GM20000 (cell line): ENCODE data around the gene PYGO2.

Source experiments
- DNase-seq: peaks from one replicate; pipeline ENCODE4 v3.0.0; 2012; ENCODE audit warnings: low spot score
- TF ChIP-seq, protein P1 (sequence below): IDR thresholded peaks from 2 replicates; pipeline ENCODE4 v1.5.1; 2012; ENCODE audit warnings: mild to moderate bottlenecking, control low read depth; ENCODE audit errors: extremely low read depth, missing control alignments

Gene PYGO2

GRCh38 chr1:154969246-154969645 lies 7.7 kb upstream of the PYGO2 start:
- TF ChIP-seq, protein P1, sequence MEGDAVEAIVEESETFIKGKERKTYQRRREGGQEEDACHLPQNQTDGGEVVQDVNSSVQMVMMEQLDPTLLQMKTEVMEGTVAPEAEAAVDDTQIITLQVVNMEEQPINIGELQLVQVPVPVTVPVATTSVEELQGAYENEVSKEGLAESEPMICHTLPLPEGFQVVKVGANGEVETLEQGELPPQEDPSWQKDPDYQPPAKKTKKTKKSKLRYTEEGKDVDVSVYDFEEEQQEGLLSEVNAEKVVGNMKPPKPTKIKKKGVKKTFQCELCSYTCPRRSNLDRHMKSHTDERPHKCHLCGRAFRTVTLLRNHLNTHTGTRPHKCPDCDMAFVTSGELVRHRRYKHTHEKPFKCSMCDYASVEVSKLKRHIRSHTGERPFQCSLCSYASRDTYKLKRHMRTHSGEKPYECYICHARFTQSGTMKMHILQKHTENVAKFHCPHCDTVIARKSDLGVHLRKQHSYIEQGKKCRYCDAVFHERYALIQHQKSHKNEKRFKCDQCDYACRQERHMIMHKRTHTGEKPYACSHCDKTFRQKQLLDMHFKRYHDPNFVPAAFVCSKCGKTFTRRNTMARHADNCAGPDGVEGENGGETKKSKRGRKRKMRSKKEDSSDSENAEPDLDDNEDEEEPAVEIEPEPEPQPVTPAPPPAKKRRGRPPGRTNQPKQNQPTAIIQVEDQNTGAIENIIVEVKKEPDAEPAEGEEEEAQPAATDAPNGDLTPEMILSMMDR: no peak
- no peak for DNase-seq

- TF ChIP-seq, protein P1: no peak
- no peak for DNase-seq
Observed at GRCh38 chr1:154968731-154969130, 7.1 kb upstream of the PYGO2 start.

- DNase-seq: no peak
- TF ChIP-seq, protein P1: no peak
Observed at GRCh38 chr1:154967331-154967950, 5.9 kb upstream of the PYGO2 start.

DNA sequence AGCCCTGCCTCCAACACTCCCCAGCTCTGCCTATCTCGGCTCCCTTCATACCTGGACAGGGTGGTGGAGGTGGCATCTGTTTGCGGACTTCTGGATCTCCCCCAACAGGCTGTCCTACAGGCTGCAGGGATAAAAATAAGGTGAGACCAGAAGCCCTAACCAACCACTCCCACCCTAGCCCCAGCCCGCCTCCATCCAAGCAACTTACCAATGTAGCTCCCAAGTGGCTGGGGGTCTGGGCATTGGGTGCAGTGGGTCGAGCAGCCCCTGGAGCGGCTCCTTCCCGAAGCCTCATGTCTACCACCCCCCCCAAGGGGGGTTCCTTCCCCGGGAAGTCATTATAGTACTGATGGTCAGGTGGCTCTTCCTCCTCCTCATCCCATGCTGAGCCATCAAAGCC lies 4.5 kb upstream of the PYGO2 start:
- DNase-seq: no peak
- TF ChIP-seq, protein P1: no peak

GRCh38 chr1:154964359-154964758 lies 2.8 kb upstream of the PYGO2 start:
- TF ChIP-seq, protein P1: no peak

GRCh38 chr1:154963643-154964042 lies 2.1 kb upstream of the PYGO2 start:
- DNase-seq: no peak
- TF ChIP-seq, protein P1: no peak

More at GRCh38 chr1:154964359-154964758, 2.8 kb upstream of the PYGO2 start:
- no peak for DNase-seq

DNA sequence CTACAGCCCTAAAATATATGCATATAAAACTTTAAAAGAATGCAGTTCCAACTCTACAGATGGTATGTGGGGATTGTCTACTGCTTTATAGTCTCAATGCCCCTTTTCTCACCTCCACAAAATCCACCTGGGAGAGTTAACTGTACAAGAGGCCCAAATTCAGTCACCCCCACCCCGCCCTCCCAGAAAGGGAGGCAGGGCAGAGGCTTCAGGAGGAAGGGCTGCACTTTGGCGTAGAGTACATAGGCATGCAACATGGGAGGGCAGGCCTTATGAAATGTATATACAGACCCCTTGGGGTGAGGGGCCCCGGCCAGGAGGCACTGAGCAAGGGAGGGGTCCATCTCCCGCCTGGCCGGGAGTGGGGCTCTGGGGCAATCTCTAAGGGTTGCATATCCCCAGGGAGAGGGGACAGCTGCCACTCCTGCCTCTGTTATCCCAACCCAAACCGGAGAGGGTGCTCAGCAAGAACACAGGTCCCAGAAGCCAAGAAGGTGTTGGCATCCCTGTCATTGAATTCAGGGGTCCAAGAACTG lies 1.3 kb upstream of the PYGO2 start:
- DNase-seq: no peak
- TF ChIP-seq, protein P1: no peak
